Choroid plexus epithelial cell (primary cell): ENCODE results near the gene ZC3H10.

Source experiments
- DNase-seq: peaks from one replicate; pipeline ENCODE4 v3.0.0-alpha.2; 2010; ENCODE audit warnings: low read depth
- H3K4me3 ChIP-seq: 2 replicates; pipeline ENCODE4 v1.5.1; 2011; ENCODE audit warnings: low read depth, mild to moderate bottlenecking, control low read depth, low read length, moderate library complexity
- TF ChIP-seq, protein P1 (sequence below): conservative IDR thresholded peaks from 2 replicates; pipeline ENCODE4 v1.5.1; 2011; ENCODE audit warnings: low read depth, mild to moderate bottlenecking, control low read depth, inconsistent platforms, low read length, moderate library complexity

Gene ZC3H10

DNA sequence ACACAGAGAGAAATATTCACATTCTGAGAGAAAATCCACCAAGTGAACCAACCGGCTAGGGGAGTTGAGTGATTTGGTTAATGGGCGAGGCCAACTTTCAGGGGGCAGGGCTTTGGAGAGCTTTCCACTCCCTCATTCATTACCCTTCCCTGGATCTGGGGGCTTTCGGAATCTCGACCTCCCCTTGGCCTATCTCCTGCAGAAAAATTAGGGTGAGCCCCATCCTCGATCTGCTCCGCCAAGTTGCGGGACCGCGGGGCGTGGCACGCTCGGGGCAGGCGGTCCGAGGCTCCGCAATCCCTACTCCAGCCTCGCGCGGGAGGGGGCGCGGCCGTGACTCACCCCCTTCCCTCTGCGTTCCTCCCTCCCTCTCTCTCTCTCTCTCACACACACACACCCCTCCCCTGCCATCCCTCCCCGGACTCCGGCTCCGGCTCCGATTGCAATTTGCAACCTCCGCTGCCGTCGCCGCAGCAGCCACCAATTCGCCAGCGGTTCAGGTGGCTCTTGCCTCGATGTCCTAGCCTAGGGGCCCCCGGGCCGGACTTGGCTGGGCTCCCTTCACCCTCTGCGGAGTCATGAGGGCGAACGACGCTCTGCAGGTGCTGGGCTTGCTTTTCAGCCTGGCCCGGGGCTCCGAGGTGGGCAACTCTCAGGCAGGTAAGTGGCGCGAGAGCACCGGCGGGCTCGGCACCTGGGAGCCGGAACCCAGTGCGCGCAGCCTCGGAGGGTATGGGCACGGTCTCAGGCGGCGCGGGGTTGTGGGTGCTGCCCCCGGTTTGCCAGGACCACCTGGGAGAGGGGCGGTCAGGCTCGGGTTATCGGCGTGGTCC is 38.1 kb upstream of the ZC3H10 start, which contains the start of gene ERBB3:
Gene ERBB3, plus strand, starts transcription at position 443 of the 833 bp plus-strand sequence. Its CDS starts 136 bp downstream, at position 579.
- DNase-seq = peak; percentile 80
- TF ChIP-seq, protein P1, sequence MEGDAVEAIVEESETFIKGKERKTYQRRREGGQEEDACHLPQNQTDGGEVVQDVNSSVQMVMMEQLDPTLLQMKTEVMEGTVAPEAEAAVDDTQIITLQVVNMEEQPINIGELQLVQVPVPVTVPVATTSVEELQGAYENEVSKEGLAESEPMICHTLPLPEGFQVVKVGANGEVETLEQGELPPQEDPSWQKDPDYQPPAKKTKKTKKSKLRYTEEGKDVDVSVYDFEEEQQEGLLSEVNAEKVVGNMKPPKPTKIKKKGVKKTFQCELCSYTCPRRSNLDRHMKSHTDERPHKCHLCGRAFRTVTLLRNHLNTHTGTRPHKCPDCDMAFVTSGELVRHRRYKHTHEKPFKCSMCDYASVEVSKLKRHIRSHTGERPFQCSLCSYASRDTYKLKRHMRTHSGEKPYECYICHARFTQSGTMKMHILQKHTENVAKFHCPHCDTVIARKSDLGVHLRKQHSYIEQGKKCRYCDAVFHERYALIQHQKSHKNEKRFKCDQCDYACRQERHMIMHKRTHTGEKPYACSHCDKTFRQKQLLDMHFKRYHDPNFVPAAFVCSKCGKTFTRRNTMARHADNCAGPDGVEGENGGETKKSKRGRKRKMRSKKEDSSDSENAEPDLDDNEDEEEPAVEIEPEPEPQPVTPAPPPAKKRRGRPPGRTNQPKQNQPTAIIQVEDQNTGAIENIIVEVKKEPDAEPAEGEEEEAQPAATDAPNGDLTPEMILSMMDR = peak; percentile 13
- H3K4me3 ChIP-seq = peak within 1 kb of the TSS; percentile 59

DNA sequence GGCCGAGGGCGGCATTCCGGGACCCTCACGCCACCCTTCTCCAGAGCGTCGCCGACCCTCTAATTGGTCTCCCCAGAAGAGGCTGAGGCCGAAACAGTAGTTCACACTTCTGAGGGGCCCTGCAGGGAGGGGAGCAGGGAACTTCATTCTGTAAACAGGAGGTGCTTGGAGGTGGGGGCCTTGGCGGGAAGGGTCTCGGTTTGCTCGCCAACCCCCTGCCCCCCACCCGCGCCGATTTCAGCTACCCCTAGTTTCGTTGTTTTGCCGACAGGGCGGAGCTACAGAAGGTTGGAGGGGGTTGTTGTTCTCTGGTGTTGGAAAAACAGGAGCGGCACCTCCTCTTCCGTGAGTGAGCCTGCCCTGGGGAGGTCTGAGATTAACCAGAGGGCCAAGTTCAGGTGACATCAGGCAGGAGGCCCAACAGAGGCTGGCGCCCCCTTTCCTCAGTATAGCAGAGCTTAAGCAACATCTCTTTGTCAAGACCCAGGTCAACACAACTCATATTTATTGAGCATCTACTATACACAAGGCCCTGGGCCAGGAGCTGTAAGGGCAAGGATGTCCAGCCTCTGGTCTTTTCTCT is 37.4 kb upstream of the ZC3H10 start:
- DNase-seq = no peak
- H3K4me3 ChIP-seq = peak overlapping the region; percentile 59

DNA sequence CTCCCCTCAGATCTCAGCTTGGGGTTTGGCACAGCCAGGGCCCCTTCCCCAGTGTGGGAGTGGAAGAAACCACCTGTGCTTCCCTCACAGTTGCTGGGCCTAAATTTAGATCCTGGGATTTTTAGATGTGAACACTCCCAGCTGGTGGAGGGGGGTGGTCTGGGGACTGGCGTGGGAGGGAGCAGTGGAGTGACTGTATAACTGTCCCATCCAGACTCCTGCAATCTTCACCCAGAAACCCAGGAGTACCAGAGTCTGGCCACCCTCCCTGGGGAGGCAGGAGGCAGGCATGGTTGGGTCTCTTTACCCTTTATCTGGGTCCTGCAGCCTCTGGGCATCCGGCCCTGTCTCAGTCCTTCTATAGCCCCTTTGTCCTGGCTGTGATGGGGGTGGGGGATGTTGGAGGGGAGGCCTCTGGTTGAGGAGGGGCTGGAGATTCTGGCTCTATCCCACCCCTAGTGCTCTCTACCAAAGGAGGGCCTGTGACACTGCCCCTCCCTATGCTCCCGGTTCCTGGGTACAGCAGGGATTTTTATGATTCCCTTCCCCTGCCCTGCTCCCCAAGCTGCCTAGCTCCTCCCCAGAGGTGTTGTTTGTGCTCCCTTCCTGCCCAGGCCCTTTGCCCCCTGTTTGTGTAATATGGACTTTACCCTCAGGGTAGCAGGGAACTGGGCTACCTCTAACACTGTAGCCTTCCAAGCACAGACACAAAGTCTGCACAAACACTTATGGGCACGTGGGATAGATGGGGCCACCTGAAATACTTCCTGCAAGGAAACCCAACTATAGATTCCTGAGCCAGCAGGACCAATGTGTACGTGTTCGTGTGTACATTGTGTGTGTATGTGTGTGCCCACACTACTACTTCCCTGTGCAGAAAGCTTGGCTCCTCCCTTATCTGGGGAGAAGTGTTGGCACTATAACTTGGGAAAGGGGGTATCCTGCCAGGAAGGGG is 36.4 kb upstream of the ZC3H10 start:
- TF ChIP-seq, protein P1 = no peak
- no peak overlapping the region for H3K4me3 ChIP-seq
- DNase-seq = no peak

More for the DNA sequence above, 37.4 kb upstream of the ZC3H10 start:
- TF ChIP-seq, protein P1 = no peak

DNA sequence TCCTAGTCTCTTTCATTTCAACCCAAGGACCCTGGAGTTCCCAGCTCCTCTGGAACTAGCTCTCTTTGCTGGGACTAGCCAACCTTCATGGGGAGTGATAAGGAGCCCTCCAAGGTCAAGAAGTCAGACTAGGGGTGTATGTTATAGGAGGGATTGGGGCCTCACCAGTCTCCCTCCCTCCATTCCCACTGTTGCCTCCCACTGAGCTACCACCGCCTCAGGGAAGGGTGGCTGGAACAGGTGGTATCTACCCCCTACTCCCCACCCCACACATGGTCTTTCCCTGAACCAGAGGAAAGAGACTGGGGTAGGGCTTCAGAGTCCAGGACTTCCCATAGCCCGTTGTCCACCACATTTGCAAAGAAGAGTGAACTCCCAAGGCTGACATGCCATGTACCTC is 35.7 kb upstream of the ZC3H10 start:
- DNase-seq = no peak
- H3K4me3 ChIP-seq = no peak overlapping the region
- TF ChIP-seq, protein P1 = no peak

DNA sequence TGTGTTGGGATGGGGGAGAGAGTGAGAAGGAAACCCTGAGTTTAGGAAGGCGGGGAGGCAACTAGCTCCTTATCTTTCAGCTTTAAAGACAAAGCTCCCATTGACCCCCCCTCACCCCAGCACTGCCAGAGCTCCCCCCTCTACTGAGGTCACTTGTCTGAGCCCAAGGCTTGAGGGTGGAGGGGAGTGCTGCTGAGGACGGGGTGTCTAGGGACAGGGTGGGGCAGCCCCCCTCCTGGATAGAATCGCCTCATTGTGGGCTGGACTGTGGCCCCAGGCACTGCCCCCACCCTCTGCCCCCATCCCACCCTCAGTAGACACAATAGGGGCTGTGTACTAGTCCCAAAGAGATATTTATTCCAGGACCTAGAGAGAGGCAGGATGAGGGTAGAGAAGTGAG is 35.1 kb upstream of the ZC3H10 start:
- no peak overlapping the region for H3K4me3 ChIP-seq
- DNase-seq = no peak
- TF ChIP-seq, protein P1 = no peak

DNA sequence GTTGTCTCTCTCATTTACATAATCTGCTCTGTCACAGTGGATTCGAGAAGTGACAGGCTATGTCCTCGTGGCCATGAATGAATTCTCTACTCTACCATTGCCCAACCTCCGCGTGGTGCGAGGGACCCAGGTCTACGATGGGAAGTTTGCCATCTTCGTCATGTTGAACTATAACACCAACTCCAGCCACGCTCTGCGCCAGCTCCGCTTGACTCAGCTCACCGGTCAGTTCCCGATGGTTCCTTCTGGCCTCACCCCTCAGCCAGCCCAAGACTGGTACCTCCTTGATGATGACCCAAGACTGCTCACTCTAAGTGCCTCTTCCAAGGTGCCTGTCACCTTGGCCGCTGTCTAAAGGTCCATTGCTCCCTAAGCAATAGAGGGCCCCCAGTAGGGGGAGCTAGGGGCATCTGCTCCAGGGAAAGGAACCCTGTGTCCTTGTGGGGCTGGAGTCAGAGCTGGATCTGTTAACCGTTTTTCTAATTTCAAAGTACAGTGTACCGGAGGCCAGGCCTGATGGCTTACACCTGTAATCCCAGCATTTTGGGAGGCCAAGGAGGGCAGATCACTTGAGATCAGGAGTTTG is 33.0 kb upstream of the ZC3H10 start:
- peak; percentile 15 for DNase-seq
- H3K4me3 ChIP-seq = no peak overlapping the region
- TF ChIP-seq, protein P1 = peak; percentile 58
